Right atrium auricular region (tissue), 2 donors: Measurements from ENCODE around the gene LRRK1. TPM values are rescaled to one million over a fixed set of nuclear protein-coding genes. Genes with fewer than 3 reads are reported as not detected.

Experiments used
- DNase-seq: peaks from one replicate; pipeline ENCODE4 v3.0.0-alpha.2; 2019; ENCODE audit warnings: low spot score
- H3K27ac ChIP-seq, 2 donors: fragments of 200-600 bp; sonication (generic); 1 replicate in 1 of 2; 2 replicates in 1 of 2; pipeline ENCODE4 v1.5.1; 2016 to 2019
- H3K27me3 ChIP-seq, 2 donors: fragments of 200-600 bp; sonication (generic); one replicate each; pipeline versions ENCODE4 v1.5.1 to v1.6.0; 2017 to 2019
- H3K36me3 ChIP-seq: fragments of 200-600 bp; sonication (generic); one replicate; pipeline ENCODE4 v1.5.1; 2016
- H3K4me1 ChIP-seq, 2 donors: fragments of 200-600 bp; sonication (generic); one replicate each; pipeline versions ENCODE4 v1.5.1 to v1.6.0; 2017 to 2019
- H3K4me3 ChIP-seq, 2 donors: fragments of 200-600 bp; sonication (generic); 1 replicate in 1 of 2; 2 replicates in 1 of 2; pipeline ENCODE4 v1.5.1; 2017 to 2019; ENCODE audit warnings: mild to moderate bottlenecking in 1 of 2, moderate library complexity in 1 of 2
- H3K9me3 ChIP-seq, 2 donors: fragments of 200-600 bp; sonication (generic); one replicate each; pipeline ENCODE4 v1.5.1; 2019
- CTCF ChIP-seq, 2 donors: fragments of 200-600 bp; sonication (generic); IDR thresholded peaks; one replicate each; pipeline ENCODE4 v1.5.1; 2019; ENCODE audit warnings: antibody characterized with exemption in 2 of 2
- total RNA-seq, 2 donors: library from RNA; depleted of rRNA; stranded (reverse); fragments of >200 nt; gene quantifications; one replicate each; pipeline ENCODE4 v1.1.0, GENCODE V29; 2016

Gene LRRK1
- total RNA-seq, 2 donors from 2014 or later, result 1.9 to 4.4 TPM

GRCh38 chr15:101047301-101047781, 128.2 kb downstream of the LRRK1 start:
- Histone ChIP-seq H3K27me3 (no peaks in the 10 kb centered on the region), H3K4me1 (peaks cover 0 to 13% of the 10 kb centered on the region in 2 donors), H3K27ac (no peak overlapping the region), H3K4me3 (no peak overlapping the region), H3K36me3 (no peaks in the 10 kb centered on the region), H3K9me3 (no peaks in the 10 kb centered on the region)
- peak; percentile 57 for DNase-seq
- TF ChIP-seq CTCF (IDR thresholded peaks at IDR 0.05), result no peak

GRCh38 chr15:101048176-101048575, 129.0 kb downstream of the LRRK1 start:
- peak overlapping the region in 1 of 2 donors; percentile 6 for H3K27ac ChIP-seq
- peaks cover 2% of the 10 kb centered on the region for H3K36me3 ChIP-seq
- H3K4me1 ChIP-seq, result peaks cover 0 to 13% of the 10 kb centered on the region in 2 donors
- no peaks in the 10 kb centered on the region for H3K27me3 ChIP-seq
- H3K9me3 ChIP-seq, result no peaks in the 10 kb centered on the region
- no peak for TF ChIP-seq CTCF (IDR thresholded peaks at IDR 0.05)
- peak; percentile 47 for DNase-seq
- H3K4me3 ChIP-seq, result no peak overlapping the region

- no peak for TF ChIP-seq CTCF (IDR thresholded peaks at IDR 0.05)
- H3K4me1 ChIP-seq, result peaks cover 0 to 13% of the 10 kb centered on the region in 2 donors
- no peaks in the 10 kb centered on the region for H3K27me3 ChIP-seq
- peak; percentile 48 for DNase-seq
- H3K27ac ChIP-seq, result peak overlapping the region in 1 of 2 donors; percentile 6
- H3K9me3 ChIP-seq, result no peaks in the 10 kb centered on the region
- H3K36me3 ChIP-seq, result peaks cover 6% of the 10 kb centered on the region
- no peak overlapping the region for H3K4me3 ChIP-seq
Observed at GRCh38 chr15:101048581-101049030, 129.4 kb downstream of the LRRK1 start.

GRCh38 chr15:101049282-101049681, 130.1 kb downstream of the LRRK1 start:
- Histone ChIP-seq H3K27ac (no peak overlapping the region), H3K4me1 (peaks cover 0 to 13% of the 10 kb centered on the region in 2 donors), H3K36me3 (peaks cover 9% of the 10 kb centered on the region), H3K4me3 (no peak overlapping the region), H3K27me3 (no peaks in the 10 kb centered on the region), H3K9me3 (no peaks in the 10 kb centered on the region)
- DNase-seq, result no peak
- no peak for TF ChIP-seq CTCF (IDR thresholded peaks at IDR 0.05)

- Histone ChIP-seq H3K27me3 (no peaks in the 10 kb centered on the region), H3K4me3 (no peak overlapping the region), H3K36me3 (peaks cover 10% of the 10 kb centered on the region), H3K27ac (peak overlapping the region in 1 of 2 donors; percentile 29), H3K9me3 (no peaks in the 10 kb centered on the region), H3K4me1 (peaks cover 0 to 13% of the 10 kb centered on the region in 2 donors)
- TF ChIP-seq CTCF (IDR thresholded peaks at IDR 0.05), result no peak
- peak; percentile 60 for DNase-seq
Observed at GRCh38 chr15:101049856-101050622, 130.9 kb downstream of the LRRK1 start.
